Left colon (tissue), 2 donors: ENCODE results near the gene SRBD1. TPM values are rescaled to one million over a fixed set of nuclear protein-coding genes. Genes with fewer than 3 reads are reported as not detected.

Source experiments
- ATAC-seq: fragments of 200-7000 bp; cut with Tn5 transposase; one replicate; pipeline ENCODE4 v1.9.1; 2020; ENCODE audit warnings: mild to moderate bottlenecking, moderate library complexity
- DNase-seq, 2 donors: peaks; one replicate each; pipeline ENCODE4 v3.0.0-alpha.2; 2020
- intact Hi-C, 2 donors: fragments of 100-400 bp; cut with DNase I in 1 of 2; cut with micrococcal nuclease in 1 of 2; formaldehyde crosslinking; loops; one replicate each; pipeline versions ENCODE4 v1.11.2 to v1.14.0; 2022; cut with DNase I, micrococcal nuclease
- total RNA-seq, 2 donors: library from RNA; stranded (reverse); fragmentation: NEBNext Ultra II Directional; extraction: Animal tissue kit (Norgen Biotek cat#: 25700); gene quantifications; one replicate each; pipeline ENCODE4 v1.2.1, GENCODE V29; 2021
- donor health status: DM: no; HTN: no; CAD: no.
- donor health status: DM: yes; HTN: yes; CAD: no.

Gene SRBD1
- total RNA-seq, 2 donors from 2014 or later = 14.6 to 16.2 TPM

- no peak for DNase-seq
- no peak for ATAC-seq
- intact Hi-C loops = no loop called here
Measured at GRCh38 chr2:45404807-45405297, 206.2 kb downstream of the SRBD1 start.

GRCh38 chr2:45403036-45403435, 208.0 kb downstream of the SRBD1 start:
- intact Hi-C loops = no loop called here
- no peak for DNase-seq
- ATAC-seq = no peak

GRCh38 chr2:45401431-45401922, 209.6 kb downstream of the SRBD1 start:
- no peak for DNase-seq
- intact Hi-C loops = no loop called here
- no peak for ATAC-seq

GRCh38 chr2:45399040-45399784, 211.9 kb downstream of the SRBD1 start:
- DNase-seq (no peak), ATAC-seq (no peak)
- intact Hi-C loops = no loop called here

- DNase-seq (no peak), ATAC-seq (no peak)
- intact Hi-C loops = no loop called here
Measured at GRCh38 chr2:45397292-45397691, 213.8 kb downstream of the SRBD1 start.

- intact Hi-C loops = no loop called here
- ATAC-seq (no peak), DNase-seq (no peak)
Measured at GRCh38 chr2:45396671-45397070, 214.4 kb downstream of the SRBD1 start.

- intact Hi-C loops = no loop called here
Measured at GRCh38 chr2:45394842-45395241, 216.2 kb downstream of the SRBD1 start.

GRCh38 chr2:45394216-45394615, 216.9 kb downstream of the SRBD1 start:
- no peak for ATAC-seq
- DNase-seq = no peak
- intact Hi-C loops = no loop called here

More at GRCh38 chr2:45394842-45395241, 216.2 kb downstream of the SRBD1 start:
- DNase-seq = no peak
- ATAC-seq = no peak

- DNase-seq = no peak
- intact Hi-C loops = no loop called here
- ATAC-seq = no peak
Measured at GRCh38 chr2:45391866-45392265, 219.2 kb downstream of the SRBD1 start.

GRCh38 chr2:45390861-45391260, 220.2 kb downstream of the SRBD1 start:
- ATAC-seq = no peak
- no peak for DNase-seq
- intact Hi-C loops = no loop called here

- ATAC-seq (no peak), DNase-seq (no peak)
- intact Hi-C loops = no loop called here
Measured at GRCh38 chr2:45390441-45390840, 220.6 kb downstream of the SRBD1 start.

GRCh38 chr2:45388541-45389100, 222.4 kb downstream of the SRBD1 start:
- peak; percentile 68 for ATAC-seq
- no peak for DNase-seq
- intact Hi-C loops = no loop called here

GRCh38 chr2:45382744-45383143, 228.3 kb downstream of the SRBD1 start:
- no peak for ATAC-seq
- intact Hi-C loops = no loop called here
- no peak for DNase-seq

- peak; percentile 92 for ATAC-seq
- intact Hi-C loops = no loop called here
- DNase-seq = no peak
Measured at GRCh38 chr2:45380131-45380836, 230.8 kb downstream of the SRBD1 start.

- ATAC-seq (no peak), DNase-seq (no peak)
- intact Hi-C loops = no loop called here
Measured at GRCh38 chr2:45379399-45380087, 231.5 kb downstream of the SRBD1 start.

- intact Hi-C loops = no loop called here
- ATAC-seq = no peak
- DNase-seq = no peak
Measured at GRCh38 chr2:45373534-45373933, 237.5 kb downstream of the SRBD1 start.

GRCh38 chr2:45370369-45370768, 240.7 kb downstream of the SRBD1 start:
- ATAC-seq = no peak
- intact Hi-C loops = no loop called here
- DNase-seq = no peak

GRCh38 chr2:45368792-45369191, 242.3 kb downstream of the SRBD1 start:
- DNase-seq = no peak
- no peak for ATAC-seq
- intact Hi-C loops = no loop called here

GRCh38 chr2:45361666-45362065, 249.4 kb downstream of the SRBD1 start:
- intact Hi-C loops = no loop called here
- no peak for ATAC-seq

More at GRCh38 chr2:45361666-45362065, 249.4 kb downstream of the SRBD1 start:
- no peak for DNase-seq
